ENCODE results near the gene UMODL1. TPM values are rescaled to one million over a fixed set of nuclear protein-coding genes. Genes with fewer than 3 reads are reported as not detected.

UMODL1 gene
- total RNA-seq, 2 experiments from 2014 or later = 0.05 to 0.10 TPM

Other genes with a start within 250 kb of the UMODL1 start
- 1 to 10 TPM; 7.0 to 8.1 TPM for gene PRDM15, start 192.0 kb upstream of the UMODL1 start, total RNA-seq
- 1 to 10 TPM; 5.1 to 6.3 TPM for gene C2CD2, start 117.3 kb upstream of the UMODL1 start, total RNA-seq
- 10 to 100 TPM; 18.0 to 18.4 TPM for gene ZBTB21, start 61.0 kb upstream of the UMODL1 start, total RNA-seq
- 10 to 100 TPM; 23.7 to 25.3 TPM for gene ABCG1, start 147.8 kb downstream of the UMODL1 start, total RNA-seq
- not detected for gene TFF3, start 244.1 kb downstream of the UMODL1 start, total RNA-seq